CMK (cell line): ENCODE measurements around the gene MECR.
A peak's percentile ranks its signal among the peaks of the same experiment; 100 is the strongest.

ENCODE experiments used
- DNase-seq: peaks from one replicate; pipeline ENCODE4 v3.0.0-alpha.2; 2010; ENCODE audit warnings: low read depth

MECR gene

GRCh38 chr1:29202053-29202452 is 28.7 kb downstream of the MECR start:
- DNase-seq: no peak

GRCh38 chr1:29201595-29202051 is 29.1 kb downstream of the MECR start:
- no peak for DNase-seq

- no peak for DNase-seq
These were observed 29.7 kb downstream of the MECR start for GRCh38 chr1:29200906-29201594.

- no peak for DNase-seq
These were observed 32.7 kb downstream of the MECR start for GRCh38 chr1:29197993-29198392.

- DNase-seq: no peak
These were observed 33.2 kb downstream of the MECR start for GRCh38 chr1:29197590-29197924.

- no peak for DNase-seq
These were observed 33.7 kb downstream of the MECR start for GRCh38 chr1:29196863-29197589.

DNA sequence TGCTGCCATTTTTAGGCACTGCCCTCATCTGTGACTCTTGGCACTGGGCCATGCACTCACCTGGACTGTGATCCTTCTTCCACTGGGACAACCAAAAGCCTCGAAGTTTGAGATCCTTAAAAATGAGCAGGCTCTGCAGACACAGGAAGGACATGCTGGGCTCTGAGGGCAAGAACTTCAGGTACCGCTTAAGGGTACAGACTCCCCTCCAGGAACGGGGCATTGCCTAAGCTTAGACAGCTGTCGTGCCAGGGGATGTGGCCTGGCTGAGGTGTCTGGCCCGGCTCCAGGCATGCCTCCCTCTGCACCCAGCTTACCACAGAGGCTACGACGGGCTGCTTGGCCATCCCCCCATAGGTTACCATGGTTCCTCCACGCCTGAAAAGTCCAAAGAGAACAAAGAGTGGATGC is 34.8 kb downstream of the MECR start:
- DNase-seq: no peak

DNA sequence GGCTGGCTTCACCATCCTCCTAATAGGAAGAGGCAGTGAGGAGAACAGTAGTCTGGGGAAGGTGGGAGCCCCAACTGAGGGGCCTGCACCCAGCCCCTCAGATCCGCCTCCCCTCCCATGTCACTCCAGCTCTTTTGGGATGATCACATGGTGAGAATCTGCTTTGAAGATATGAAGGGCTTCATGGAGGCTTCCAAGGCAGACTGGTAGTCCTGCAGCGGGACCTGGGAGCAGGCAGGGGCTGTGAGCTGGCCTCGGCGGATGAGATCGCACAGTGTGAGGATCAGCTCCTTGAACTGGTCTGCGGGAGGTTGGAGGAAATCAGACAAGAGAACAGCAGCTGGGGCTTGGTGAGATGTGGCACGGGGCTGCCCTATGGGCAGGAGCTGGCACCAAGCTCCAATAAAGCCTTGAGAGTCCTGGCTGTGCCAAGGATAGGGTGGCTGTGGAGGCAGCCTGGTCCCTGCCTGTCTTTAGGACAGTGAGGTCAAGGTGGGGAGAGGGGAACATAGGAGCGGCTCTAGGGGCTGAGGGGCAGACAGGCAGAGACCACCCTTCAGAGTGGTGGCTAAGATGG is 36.8 kb downstream of the MECR start:
- no peak for DNase-seq

- DNase-seq: no peak
These were observed 40.0 kb downstream of the MECR start for GRCh38 chr1:29190718-29191117.

DNA sequence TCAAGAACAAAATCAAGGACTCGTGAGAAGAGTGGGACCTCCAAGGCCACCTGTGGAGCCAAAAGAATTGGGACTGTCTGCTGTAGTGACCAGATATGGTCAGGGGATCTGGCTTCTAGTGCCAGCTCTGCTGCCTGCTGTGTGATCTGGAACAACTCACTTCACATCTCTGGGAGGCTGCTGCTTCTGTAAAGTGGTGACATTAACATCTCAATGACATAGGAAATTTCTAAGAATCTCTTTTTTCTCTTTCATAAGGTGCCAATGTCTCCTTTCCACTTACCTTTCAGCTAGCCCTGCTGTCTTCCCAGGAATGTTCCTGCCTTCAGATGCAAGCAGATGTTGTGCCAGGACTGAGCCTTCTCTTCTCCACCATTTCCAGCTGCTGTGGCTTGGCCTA is 44.0 kb downstream of the MECR start:
- DNase-seq: no peak

GRCh38 chr1:29186252-29186651 is 44.5 kb downstream of the MECR start:
- DNase-seq: no peak

DNA sequence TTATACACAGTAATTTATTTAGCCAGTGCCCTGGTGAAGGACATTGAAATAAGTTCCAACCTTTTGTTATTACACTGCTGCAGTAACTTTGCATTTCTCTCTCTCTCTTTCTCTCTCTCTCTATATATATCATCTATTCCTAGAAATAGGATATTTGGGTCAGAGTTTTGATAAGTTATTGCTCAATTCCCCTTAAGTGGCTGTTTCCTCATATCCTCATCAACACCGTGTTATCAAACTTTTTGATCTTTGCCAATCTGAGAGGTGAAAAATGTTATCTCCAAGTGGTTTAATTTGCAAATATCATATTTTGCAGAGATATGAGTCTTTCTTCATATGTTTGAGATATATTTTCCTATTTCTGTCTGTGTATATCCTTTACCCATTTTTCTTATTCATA is 47.4 kb downstream of the MECR start:
- no peak for DNase-seq

DNA sequence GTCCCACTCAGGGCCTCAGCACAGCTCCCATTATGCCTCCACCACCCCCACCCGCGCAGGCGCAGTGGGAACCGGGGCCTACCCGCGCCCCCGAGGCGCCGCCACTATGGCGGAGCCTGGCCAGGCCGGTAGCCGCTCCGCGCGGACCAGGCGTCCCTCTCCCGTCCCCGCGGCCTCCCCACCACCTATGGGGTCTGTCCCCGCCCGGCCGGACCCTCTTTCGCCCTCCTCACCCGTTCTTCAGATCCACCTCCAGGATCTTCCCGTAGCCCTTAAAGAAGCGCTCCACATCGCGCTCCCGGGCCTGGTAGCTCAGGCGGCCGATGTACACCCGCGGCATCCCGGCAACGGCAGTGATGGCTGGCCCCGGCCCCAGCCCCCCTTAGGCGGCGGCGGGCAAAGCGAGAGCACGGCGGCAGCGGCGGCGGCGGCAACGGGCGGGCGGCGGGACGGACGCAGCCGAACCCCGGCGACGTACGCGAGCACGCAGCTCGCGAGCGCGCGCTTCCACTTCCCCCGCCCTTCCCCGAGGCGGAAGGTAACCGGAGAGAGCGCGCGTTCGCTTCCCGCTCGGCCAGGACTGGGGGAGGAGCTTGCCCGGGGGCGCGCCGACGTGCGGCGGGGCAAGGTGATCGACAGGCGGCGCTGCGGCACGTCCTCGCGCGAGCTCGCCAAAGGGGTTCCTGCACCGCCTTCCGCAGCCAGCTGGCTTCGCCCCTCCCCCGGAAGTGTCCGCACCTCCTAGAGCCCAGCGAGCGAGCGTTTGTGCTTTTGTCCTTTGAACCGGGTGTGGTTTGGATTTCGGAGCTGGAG is 49.1 kb downstream of the MECR start, which contains the start of gene SRSF4:
TSS of gene SRSF4 (minus strand) at position 488 of the 813 bp plus-strand sequence. CDS start at position 340, 148 bp downstream.
- DNase-seq: peak; percentile 98

DNA sequence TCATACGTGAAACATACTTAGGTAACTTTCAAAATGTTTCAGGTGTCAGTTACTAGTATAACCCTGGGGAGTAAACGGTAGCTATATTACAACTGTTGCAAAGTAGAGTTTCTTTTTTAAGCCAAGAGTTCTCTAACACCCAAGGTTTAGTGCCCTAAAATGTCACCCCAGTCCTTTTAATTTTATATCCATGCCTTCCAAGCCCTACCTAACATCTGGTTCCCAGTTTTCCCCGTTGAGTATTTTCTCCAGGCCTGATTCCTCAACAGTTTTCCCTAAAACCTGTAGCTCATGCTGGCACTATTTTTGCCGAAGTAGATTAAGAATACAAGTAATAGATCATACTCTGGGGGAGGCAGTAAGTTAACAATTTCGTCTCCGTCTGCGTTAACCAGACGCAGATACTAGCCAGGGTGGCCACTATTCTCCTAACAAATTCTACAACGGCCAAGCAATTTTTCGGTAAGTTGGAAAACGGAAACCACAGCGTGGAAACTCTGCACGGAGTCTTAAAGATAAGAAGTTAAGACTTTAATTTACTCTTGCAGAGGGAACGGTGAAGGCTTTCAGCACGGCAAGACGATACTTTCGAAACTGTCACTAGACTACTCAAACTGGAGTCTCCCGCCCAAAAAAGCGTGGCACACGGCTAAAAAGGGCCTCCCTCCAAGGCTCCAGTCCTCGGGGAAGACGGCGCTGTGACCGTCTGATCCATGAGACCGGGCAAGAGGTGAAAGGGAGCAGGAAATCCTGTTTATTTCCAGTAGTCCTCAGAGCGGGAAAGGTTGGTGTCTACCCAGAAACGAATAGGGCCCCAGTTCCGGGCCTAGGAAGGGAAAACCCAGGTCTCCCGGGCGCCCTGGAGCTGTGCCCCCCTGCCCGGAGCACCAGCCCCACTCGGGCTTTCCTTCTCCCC is 50.0 kb downstream of the MECR start:
- peak; percentile 62 for DNase-seq

GRCh38 chr1:29179641-29180184 is 51.0 kb downstream of the MECR start:
- DNase-seq: no peak

DNA sequence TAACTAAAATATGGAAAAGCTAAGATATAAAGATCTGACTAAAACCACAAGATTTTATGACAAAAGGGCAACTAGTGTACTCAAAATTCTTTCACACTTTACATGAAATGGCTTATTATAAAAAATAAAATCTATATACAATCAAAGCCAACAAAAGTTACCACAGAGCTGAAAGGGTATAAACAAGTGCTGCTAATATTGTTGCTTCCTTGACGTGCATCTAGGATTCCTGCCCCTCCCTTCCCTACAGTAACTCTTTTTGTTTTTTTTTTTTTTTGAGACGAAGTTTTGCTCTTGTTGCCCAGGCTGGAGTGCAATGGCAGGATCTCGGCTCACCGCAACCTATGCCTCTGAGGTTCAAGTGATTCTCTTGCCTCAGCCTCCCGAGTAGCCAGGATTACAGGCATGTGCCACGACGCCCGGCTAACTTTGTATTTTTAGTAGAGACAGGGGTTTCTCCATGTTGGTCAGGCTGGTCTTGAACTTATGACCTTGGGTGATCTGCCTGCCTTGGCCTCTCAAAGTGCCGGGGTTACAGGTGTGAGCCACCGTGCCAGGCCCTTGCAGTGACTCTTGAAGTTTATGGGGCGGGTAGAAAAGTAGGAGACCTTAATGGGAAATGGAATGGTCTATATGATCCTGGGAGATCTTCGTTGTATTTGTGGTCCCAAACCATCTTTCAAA is 53.6 kb downstream of the MECR start:
- no peak for DNase-seq

- no peak for DNase-seq
These were observed 54.2 kb downstream of the MECR start for GRCh38 chr1:29176576-29176975.

GRCh38 chr1:29172415-29172939 is 58.3 kb downstream of the MECR start:
- no peak for DNase-seq

DNA sequence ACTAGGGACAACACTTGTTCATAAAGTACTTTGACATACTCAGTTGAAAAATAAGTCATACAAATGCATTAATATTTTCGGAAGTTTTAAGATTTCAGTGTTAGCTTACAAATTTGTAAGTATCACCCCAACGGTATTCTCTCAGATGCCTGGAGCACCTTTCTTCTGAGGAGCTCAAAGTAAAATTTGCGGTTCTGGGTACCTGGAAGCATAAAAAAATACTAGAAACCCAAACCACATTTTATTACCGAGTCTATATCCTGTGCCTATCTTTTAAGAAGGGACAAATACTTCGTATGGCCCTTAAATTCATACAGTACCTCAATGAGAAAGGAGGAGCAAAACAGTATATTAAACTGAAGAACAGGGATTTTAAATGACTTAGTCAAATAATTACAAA is 59.2 kb downstream of the MECR start:
- DNase-seq: no peak

DNA sequence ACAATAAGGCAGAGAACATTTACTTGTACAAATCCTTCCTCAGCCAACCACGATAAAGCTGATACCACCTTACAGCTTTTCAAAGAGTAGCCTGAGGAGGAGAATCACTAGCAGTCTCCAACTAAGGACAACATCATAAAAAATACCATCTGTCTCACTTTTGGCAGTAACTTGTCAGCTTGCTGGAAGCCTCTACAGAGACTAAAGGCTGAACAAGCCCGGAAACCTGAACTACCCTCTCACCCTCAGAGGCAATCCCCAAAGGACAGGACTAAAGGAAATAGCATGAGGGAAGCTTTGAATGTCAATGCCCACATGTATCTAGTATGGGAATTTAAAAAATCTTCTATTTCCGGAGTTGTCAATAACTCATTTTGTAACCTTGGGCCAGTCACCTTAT is 59.6 kb downstream of the MECR start:
- no peak for DNase-seq
